Measurements from ENCODE around the gene FER.
"Not testable (repeated sequence)": the region's sequence is repeated elsewhere in the genome, so short reads cannot be mapped to it uniquely, and the experiment has no call there.

Gene FER

GRCh38 chr5:109035436-109035835, 287.7 kb downstream of the FER start:
- no peak for DNase-seq (ENCODE audit: low spot score)

- no peak for DNase-seq (ENCODE audit: low spot score)
Measured at GRCh38 chr5:109038209-109038840, 290.6 kb downstream of the FER start.

- DNase-seq (ENCODE audit: low spot score), result no peak
Measured at GRCh38 chr5:109041317-109041716, 293.6 kb downstream of the FER start.

GRCh38 chr5:109045710-109046109, 298.0 kb downstream of the FER start:
- DNase-seq (ENCODE audit: low spot score), result no peak

- DNase-seq (ENCODE audit: low spot score), result no peak
Measured at GRCh38 chr5:109049565-109049964, 301.9 kb downstream of the FER start.

- DNase-seq (ENCODE audit: low spot score), result not testable (repeated sequence)
Measured at GRCh38 chr5:109050321-109050720, 302.6 kb downstream of the FER start.

GRCh38 chr5:109052216-109052615, 304.5 kb downstream of the FER start:
- not testable (repeated sequence) for DNase-seq (ENCODE audit: low spot score)

- DNase-seq (ENCODE audit: low spot score), result no peak
Measured at GRCh38 chr5:109053995-109054417, 306.3 kb downstream of the FER start.

- no peak for DNase-seq (ENCODE audit: low spot score)
Measured at GRCh38 chr5:109060378-109061025, 312.8 kb downstream of the FER start.

GRCh38 chr5:109062664-109063063, 315.0 kb downstream of the FER start:
- DNase-seq (ENCODE audit: low spot score), result no peak

GRCh38 chr5:109063223-109063622, 315.5 kb downstream of the FER start:
- DNase-seq (ENCODE audit: low spot score), result no peak

GRCh38 chr5:109076741-109077140, 329.0 kb downstream of the FER start:
- DNase-seq (ENCODE audit: low spot score), result no peak

- DNase-seq (ENCODE audit: low spot score), result no peak
Measured at GRCh38 chr5:109078448-109078847, 330.8 kb downstream of the FER start.

- DNase-seq (ENCODE audit: low spot score), result no peak
Measured at GRCh38 chr5:109080481-109080880, 332.8 kb downstream of the FER start.

- no peak for DNase-seq (ENCODE audit: low spot score)
Measured at GRCh38 chr5:109080896-109081295, 333.2 kb downstream of the FER start.

GRCh38 chr5:109083937-109084336, 336.2 kb downstream of the FER start:
- DNase-seq (ENCODE audit: low spot score), result no peak

GRCh38 chr5:109089191-109089590, 341.5 kb downstream of the FER start:
- no peak for DNase-seq (ENCODE audit: low spot score)

GRCh38 chr5:109099081-109099480, 351.4 kb downstream of the FER start:
- DNase-seq (ENCODE audit: low spot score), result no peak

- DNase-seq (ENCODE audit: low spot score), result no peak
Measured at GRCh38 chr5:109100971-109101370, 353.3 kb downstream of the FER start.

- no peak for DNase-seq (ENCODE audit: low spot score)
Measured at GRCh38 chr5:109102096-109102690, 354.5 kb downstream of the FER start.

GRCh38 chr5:109105631-109106267, 358.1 kb downstream of the FER start:
- peak; percentile 7 for DNase-seq (ENCODE audit: low spot score)

GRCh38 chr5:109111680-109112079, 364.0 kb downstream of the FER start:
- no peak for DNase-seq (ENCODE audit: low spot score)

- no peak for DNase-seq (ENCODE audit: low spot score)
Measured at GRCh38 chr5:109113608-109114007, 365.9 kb downstream of the FER start.
